Activated effector memory CD4-positive, alpha-beta T cell treated with anti-CD3 and anti-CD28 coated beads, Interleukin-2, amount 50 U/mL, for 16 hours (primary cell): ENCODE measurements around the gene ATF1.

ENCODE experiments used
- DNase-seq: peaks from one replicate; pipeline ENCODE4 v3.0.0-alpha.2; 2020

ATF1 gene

GRCh38 chr12:50763639-50764285 is at the start of gene ATF1:
TSS of gene ATF1 (plus strand) at chr12:50764101. CDS start at chr12:50780146, 16,045 bp downstream.
- peak; percentile 96 for DNase-seq

- no peak for DNase-seq
Observed at GRCh38 chr12:50715174-50715573, 48.7 kb upstream of the ATF1 start.

- no peak for DNase-seq
Observed at GRCh38 chr12:50718760-50719159, 45.1 kb upstream of the ATF1 start.

GRCh38 chr12:50720085-50720484 is 43.8 kb upstream of the ATF1 start:
- no peak for DNase-seq

- DNase-seq = no peak
Observed at GRCh38 chr12:50720501-50720900, 43.4 kb upstream of the ATF1 start.

GRCh38 chr12:50723865-50724264 is 40.0 kb upstream of the ATF1 start:
- DNase-seq = no peak

GRCh38 chr12:50725011-50725942 is 38.6 kb upstream of the ATF1 start:
- no peak for DNase-seq

GRCh38 chr12:50727466-50727865 is 36.4 kb upstream of the ATF1 start:
- DNase-seq = no peak

- DNase-seq = no peak
Observed at GRCh38 chr12:50728417-50728816, 35.5 kb upstream of the ATF1 start.

- DNase-seq = no peak
Observed at GRCh38 chr12:50728841-50729240, 35.1 kb upstream of the ATF1 start.

GRCh38 chr12:50732591-50732990 is 31.3 kb upstream of the ATF1 start:
- DNase-seq = no peak

GRCh38 chr12:50733706-50734105 is 30.2 kb upstream of the ATF1 start:
- no peak for DNase-seq

- no peak for DNase-seq
Observed at GRCh38 chr12:50734409-50735263, 29.3 kb upstream of the ATF1 start.

- DNase-seq = no peak
Observed at GRCh38 chr12:50739611-50740010, 24.3 kb upstream of the ATF1 start.

- no peak for DNase-seq
Observed at GRCh38 chr12:50740307-50740706, 23.6 kb upstream of the ATF1 start.

GRCh38 chr12:50742776-50743175 is 21.1 kb upstream of the ATF1 start:
- no peak for DNase-seq

GRCh38 chr12:50745861-50746260 is 18.0 kb upstream of the ATF1 start:
- no peak for DNase-seq

GRCh38 chr12:50746431-50746830 is 17.5 kb upstream of the ATF1 start:
- DNase-seq = no peak

GRCh38 chr12:50747817-50748216 is 16.1 kb upstream of the ATF1 start:
- DNase-seq = no peak

GRCh38 chr12:50749459-50749882 is 14.4 kb upstream of the ATF1 start:
- DNase-seq = no peak

GRCh38 chr12:50750366-50750765 is 13.5 kb upstream of the ATF1 start:
- DNase-seq = no peak

GRCh38 chr12:50751948-50752721 is 11.8 kb upstream of the ATF1 start:
- DNase-seq = no peak
